Occipital lobe (tissue), 2 donors: ENCODE measurements around the gene FCGR2B. TPM values are rescaled to one million over a fixed set of nuclear protein-coding genes. Genes with fewer than 3 reads are reported as not detected.
A peak's percentile ranks its signal among the peaks of the same experiment; 100 is the strongest.
"Not testable (repeated sequence)": the region's sequence is repeated elsewhere in the genome, so short reads cannot be mapped to it uniquely, and the experiment has no call there.

Experiments
- DNase-seq: peaks from one replicate; lab custom pipeline; 2025; lab: John Stamatoyannopoulos, UW
- total RNA-seq: library from RNA; depleted of rRNA; stranded (reverse); fragments of >200 nt; gene quantifications from one replicate; pipeline ENCODE4 v1.2.3, GENCODE V29; 2014

The FCGR2B gene
- total RNA-seq = 0.47 TPM

DNA sequence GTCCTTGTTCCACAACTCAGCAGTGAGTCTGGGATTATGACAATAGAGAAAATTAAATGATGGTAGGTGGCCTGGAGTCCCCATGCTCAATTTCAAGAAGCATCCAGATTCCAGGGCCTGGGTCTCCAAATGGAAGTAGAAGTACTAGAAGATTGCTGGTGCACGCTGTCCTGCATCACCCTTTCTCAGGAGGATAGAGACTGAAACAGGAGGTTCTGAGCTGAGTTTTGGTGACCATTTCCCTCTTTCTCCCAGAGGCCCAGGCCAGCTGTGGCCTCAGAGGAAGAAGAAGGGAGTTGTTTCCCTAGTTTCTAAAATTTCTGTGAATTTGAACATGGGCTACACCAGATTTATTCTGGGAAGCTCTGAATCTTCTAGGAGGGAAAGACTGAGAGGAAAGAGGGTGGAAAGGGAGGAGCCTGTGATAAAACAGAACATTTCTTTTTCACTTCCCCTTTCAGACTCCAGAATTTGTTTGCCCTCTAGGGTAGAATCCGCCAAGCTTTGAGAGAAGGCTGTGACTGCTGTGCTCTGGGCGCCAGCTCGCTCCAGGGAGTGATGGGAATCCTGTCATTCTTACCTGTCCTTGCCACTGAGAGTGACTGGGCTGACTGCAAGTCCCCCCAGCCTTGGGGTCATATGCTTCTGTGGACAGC, at the start of gene FCGR2B:
FCGR2B (plus strand) TSS at position 460 of the 656 bp plus-strand sequence; CDS start at position 559, 99 bp downstream.
- not testable (repeated sequence) for DNase-seq

DNA sequence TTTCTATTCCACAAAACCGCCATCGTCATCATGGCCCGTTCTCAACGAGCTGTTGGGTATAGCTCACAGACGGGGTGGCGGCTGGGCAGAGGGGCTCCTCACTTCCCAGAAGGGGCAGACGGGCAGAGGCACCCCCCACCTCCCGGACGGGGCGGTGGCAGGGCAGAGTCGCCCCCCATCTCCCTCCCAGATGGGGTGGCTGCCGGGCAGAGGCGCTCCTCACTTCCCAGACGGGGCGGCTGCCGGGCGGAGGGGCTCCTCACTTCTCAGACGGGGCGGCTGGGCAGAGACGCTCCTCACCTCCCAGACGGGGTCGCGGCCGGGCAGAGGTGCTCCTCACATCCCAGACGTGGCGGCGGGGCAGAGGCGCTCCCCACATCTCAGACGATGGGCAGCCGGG, 46.5 kb upstream of the FCGR2B start:
- DNase-seq = not testable (repeated sequence)

DNA sequence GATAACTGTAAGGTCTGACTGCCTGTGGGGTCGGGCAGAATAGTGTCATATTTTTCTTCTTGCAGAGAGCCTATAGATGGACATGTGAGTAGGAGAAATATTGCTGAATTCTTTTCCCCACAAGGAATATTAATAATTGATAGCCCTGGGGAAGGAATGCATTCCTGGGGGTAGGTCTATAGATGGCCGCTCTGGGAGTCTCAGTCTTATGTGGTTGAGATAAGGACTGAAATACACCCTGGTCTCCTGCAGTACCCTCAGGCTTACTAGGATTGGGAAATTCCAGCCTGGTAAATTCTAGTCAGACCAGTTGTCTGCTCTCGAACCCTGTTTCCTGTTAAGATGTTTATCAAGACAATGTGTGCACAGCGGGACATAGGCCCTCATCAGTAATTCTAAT, 44.4 kb upstream of the FCGR2B start:
- DNase-seq = not testable (repeated sequence)

DNA sequence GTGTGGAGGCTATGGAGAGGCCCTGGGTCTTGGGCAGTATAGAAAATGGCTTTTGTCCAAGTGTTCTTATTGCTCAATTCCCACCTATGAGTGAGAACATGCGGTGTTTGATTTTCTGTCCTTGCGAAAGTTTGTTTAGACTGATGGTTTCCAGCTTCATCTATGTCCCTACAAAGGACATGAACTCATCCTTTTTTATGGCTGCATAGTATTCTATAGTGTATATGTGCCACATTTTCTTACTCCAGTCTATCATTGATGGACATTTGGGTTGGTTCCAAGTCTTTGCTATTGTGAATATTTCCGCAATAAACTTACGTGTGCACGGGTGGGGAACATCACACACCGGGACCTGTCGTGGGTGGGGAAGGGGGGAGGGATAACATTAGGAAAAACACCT, 42.5 kb upstream of the FCGR2B start:
- not testable (repeated sequence) for DNase-seq

DNA sequence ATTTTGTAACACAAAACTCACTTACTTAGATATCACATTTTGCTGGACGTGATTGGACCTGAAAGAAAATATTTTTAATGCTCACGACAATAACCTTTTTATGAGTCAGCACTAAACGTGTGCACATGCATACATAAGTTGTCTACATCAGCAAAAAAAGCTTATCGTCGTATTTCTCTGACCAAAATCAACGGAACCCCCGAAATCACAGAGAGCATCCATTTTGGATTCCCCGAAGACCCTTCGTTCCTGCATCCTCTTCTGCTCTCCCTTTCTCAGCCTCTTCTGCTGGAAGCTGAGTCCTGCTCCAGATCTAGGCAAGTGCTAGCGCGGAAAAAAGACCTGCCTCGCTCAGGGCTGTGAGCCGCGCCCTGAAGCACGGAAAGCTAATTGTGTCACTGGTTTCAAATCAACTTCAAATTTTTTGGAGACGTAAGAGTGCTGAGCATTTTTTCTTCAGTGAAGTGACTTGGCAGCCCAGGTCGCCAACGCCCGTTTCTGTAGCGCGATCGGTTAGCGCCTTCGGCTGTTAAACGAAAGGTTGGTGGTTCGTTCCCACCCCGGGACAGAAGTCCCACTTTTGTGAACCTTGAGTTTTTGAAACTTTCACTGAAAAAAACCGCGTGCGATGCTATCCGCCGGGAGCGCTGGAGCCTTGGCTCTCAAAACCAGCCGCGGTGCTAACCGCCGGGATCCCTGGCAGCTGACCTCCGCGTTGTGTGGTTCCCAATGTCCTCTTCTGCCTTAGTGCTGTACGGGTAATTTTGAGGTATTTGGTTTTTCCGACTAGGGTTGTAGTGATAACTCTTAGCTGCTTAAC, 41.6 kb upstream of the FCGR2B start:
- DNase-seq = peak; percentile 23

DNA sequence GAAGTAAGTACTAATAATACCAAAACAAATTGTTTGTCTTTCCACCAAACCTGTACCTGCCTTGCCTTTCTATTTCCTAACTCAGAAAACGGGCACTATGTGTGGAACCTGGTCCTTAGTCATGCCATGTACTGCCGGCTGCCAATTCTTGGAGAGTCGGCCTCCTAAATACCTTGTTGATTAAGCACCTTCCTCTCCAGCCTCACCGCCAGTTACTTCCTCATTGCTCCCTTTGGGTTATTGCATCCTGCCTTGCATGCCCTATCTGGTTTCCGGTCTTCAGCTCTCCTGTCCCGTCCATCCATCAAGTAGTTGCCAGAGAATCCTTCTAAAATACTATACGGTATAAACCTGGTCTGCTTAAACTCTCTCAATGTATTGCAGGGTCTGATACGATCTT, 40.9 kb upstream of the FCGR2B start:
- DNase-seq = not testable (repeated sequence)

DNA sequence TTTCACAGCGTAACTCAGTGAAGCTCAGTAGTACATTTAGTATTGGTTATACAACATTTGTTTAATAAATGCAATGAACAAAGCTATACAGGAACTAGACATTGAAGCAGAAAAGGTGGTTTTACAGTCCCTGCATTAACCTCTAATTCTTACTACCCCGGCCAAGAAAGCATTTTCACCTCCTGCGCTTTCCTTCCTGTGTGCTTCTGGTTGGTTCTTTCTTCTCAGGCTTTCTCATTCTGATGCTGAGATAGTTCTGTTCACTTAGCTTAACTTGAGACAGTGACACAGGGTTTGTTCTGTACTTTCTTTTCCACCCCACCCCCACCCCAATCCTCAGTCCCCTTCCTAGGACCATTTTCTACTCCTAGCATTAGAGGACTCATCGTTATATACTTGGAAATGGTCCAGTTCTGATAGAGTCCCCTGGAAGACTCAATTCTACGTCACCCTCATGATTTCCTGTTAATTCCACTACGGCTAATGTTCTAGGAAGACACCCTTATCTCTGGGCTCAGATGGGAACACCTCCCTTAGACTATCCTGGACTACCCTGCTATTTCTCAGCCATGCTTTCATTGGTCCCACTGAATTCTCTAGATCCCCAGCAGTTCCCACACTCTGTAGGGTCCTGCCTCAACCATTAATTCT, 39.4 kb upstream of the FCGR2B start:
- DNase-seq = not testable (repeated sequence)

DNA sequence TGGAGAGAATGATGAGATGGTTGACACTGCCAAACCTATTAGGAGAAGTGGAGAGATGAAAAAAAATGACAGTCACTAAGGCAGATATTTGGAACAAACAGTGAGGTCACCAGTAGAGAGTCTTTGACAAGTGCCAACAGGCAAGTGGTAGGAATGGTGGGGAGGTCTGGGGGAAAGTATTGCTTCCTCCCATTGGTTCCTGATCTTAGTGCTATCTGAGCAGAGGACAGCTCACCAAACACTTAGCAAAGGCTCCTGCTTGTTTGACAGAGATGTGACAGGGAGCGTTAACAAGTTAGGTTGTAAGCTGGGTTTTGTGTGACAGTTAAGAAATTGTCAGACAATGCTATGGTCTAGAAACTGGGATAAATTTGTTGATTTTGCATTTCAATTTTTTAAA, 38.3 kb upstream of the FCGR2B start:
- DNase-seq = not testable (repeated sequence)

DNA sequence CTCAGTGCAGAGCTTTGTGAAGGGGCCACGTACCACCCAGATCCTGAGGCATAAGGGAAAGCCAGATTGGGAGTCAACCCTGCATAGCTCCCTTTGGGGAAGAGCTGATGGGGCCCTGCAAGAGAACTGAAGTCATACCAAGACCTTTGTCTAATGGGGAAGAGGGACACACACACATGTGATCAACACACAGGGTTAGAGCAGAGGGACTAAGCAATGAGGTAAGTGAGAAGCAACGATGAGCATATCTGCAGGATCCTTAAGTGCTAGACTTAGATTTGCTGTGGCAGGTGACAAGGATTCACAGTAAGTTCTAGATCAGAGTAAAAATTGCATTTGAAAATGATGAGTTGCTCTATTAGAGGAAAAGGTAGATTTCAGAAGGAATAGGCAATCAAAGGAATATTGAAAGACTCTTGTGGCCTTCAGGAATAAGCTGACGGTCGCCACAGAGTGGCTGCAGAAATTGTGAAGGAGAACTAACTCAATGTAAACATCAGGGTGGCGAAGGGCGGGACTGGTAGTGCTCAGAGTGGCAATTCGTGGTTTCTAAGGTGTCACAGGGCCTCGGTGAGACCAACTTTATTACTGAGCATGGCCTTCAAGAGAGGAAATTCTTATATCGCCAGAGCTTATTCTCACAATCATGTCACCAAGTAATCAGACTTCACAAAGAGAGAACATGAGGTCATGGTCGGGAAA, 36.3 kb upstream of the FCGR2B start:
- DNase-seq = not testable (repeated sequence)

DNA sequence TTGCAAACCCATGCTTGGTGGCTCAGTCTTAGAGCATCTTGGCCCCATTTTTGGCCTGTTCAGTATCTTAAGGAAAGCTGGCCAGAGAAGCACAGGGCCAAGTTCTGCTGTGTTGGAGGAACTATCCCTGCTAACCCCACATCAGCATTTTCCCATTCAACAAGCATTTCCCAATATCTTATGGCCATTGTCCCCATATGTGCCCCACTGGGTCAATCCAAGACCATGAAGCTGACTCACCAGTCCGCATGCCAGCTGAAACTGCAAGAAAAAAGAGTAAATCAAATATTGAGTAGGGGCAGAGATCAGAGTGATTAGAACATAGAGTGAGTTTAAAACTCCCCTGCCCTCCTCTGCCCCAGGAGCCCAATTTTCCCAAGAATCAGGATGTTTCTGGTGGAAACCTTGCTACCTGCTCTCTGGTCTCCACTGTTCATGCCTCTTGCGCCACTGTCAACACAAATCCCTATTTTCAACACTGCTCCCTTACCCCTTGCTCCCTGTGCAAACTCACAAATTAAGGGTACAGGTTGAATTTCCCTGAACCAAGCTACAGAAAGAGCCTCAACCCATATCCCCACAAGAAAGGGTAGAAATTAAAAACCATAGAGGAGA, 32.7 kb upstream of the FCGR2B start:
- DNase-seq = not testable (repeated sequence)

DNA sequence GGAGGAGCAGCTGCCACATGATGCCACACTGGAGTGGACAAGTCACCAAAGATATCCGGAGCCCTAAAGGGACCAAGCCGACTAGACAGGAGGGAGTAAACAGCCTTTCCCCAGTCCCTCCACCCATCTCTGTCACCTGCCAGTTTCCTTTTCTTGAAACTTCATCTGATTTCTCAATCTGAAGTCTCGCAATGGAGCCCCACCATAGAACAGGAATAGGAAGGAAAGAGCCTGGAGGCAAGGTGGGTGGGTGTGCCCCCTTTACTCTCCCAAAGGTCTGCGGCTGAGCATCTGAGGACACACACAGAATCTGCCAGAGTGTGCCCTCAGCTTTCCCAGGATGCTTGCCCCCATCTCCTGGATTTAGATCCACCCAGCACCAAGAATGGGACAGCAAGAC, 31.9 kb upstream of the FCGR2B start, which contains the start of gene FCGR3B:
FCGR3B (minus strand) TSS at position 101 of the 400 bp plus-strand sequence; CDS start at position 19, 82 bp downstream.
- no peak for DNase-seq

DNA sequence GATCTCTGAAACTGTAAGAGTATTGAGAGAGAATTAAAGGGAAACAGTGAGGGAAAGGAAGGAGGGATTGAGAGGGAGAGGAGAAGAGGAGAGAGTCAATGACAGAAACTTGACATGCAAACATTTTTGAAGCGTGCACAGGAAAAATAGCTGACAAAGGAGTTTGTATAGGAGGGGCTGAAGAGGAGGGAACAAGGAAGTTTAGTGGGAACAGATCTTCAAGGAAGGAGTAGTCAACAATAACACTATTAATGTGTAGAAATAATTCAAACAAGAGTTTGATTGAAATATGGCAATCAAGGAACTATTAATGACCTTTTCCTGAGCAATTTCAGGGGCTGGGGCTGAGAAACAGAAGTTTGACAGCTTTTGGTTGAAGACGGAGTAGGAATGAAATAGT, 27.9 kb upstream of the FCGR2B start:
- DNase-seq = not testable (repeated sequence)

DNA sequence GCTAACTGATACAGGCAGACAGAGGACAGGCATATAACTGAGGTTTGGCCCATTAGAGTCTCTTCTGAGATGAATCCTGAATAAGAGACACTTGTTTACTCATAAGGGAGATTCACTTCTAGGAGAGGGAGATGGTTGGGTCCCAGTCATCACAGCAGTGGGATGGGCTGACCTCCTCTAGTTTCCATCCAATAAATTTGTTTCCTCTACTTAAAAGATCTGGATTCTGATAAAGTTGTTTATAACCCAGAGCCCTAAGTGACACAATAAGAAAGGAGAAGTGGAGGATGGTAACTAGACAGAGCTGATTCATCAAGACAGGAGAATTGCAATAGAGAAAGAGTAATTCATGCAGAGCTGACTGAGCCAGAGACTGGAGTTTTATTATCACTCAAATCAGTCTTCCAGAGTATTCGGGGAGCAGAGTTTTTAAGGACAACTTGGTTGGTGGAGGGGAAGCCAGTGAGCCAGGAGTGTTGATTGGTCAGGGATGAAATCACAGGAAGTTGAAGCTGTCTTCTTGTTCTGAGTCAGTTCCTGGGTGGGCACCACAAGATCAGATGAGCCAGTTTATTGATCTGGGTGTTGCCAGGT, 26.7 kb upstream of the FCGR2B start:
- not testable (repeated sequence) for DNase-seq

DNA sequence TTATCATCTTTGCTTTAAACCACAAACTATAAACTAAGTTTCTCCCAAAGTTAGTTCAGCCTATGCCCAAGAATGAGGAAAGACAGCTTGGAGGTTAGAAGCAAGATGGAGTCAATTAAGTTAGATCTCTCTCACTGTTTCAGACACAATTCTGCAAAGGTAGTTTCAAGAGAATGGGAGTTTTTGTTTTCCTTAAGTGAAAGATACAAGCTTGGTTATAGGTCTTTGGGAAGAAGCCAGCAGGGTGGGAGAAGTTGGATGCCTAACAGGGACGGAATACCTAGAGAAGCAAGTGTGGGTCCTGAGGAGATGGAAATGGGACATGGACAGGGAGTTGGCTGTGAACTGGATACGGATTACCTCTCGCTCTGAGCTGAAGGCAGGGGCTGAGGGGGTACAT, 26.0 kb upstream of the FCGR2B start:
- not testable (repeated sequence) for DNase-seq

DNA sequence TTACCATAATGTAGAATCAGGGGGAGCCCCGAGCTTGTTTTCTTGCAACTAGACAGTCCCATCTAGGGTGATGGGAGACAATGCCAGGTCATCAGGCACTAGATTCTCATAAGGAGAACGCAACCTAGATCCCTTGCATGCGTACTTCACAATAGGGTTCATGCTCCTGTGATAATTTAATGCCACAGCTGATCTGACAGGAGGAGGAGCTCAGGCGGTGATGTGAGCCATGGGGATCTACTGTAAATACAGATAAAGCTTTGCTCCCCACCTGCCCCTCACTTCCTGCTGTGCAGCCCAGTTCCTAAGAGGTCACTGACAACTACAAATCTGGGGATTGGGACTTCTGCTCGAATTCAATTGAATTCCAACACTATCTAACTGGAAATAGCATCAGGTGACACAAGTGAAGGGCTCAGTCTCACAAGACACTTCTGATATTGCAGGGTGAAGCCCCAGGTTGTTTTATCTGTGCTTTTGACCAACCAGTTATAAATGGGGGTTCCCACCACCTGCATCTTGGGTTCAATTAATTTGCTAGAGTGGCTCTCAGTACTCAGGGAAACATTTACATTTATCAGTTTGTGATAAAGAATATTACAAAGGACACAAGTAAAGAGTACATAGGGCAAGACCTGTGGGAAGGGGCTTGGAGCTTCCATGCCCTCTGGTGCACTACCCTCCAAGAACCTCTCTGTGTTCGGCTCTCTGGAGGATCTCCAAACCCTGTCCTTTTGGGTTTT, 24.5 kb upstream of the FCGR2B start:
- not testable (repeated sequence) for DNase-seq

DNA sequence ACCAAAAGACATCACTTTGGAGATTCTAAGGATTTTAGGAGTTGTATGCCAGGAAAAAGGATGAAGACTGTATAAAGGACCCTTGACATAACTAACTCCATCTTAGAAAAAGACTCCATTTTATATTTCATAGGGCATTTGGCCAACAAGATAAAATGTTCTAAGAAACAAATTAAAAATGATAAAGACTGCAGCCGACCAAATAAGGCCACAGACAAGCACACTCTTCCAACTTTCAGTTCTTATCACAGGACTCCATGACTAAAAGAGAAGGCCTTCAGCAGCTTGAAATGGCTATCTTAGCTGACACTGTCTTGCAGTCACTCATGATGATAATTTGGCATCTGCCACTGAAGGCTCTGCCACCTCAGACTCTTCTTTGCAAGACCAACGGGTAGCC, 23.7 kb upstream of the FCGR2B start:
- DNase-seq = not testable (repeated sequence)

DNA sequence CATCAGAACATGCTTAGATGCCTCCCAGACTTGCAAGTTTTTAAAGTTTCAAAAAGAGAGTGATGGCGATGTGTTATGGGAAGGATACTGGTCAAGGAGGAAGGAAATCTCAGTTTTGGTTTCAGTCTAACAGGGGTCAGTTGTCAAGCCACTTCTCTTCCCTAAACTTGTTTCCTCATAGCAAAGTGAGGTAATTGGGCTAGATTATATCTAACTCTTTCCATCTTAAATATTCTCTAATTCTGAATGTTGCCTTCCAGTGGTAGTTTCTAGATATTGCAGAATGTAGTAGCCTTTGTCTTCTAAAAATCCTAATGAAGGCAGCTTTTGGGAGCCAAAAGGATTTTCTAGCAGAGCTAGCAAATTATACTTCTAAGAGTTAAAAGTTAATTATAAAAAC, 20.2 kb upstream of the FCGR2B start:
- DNase-seq = not testable (repeated sequence)

DNA sequence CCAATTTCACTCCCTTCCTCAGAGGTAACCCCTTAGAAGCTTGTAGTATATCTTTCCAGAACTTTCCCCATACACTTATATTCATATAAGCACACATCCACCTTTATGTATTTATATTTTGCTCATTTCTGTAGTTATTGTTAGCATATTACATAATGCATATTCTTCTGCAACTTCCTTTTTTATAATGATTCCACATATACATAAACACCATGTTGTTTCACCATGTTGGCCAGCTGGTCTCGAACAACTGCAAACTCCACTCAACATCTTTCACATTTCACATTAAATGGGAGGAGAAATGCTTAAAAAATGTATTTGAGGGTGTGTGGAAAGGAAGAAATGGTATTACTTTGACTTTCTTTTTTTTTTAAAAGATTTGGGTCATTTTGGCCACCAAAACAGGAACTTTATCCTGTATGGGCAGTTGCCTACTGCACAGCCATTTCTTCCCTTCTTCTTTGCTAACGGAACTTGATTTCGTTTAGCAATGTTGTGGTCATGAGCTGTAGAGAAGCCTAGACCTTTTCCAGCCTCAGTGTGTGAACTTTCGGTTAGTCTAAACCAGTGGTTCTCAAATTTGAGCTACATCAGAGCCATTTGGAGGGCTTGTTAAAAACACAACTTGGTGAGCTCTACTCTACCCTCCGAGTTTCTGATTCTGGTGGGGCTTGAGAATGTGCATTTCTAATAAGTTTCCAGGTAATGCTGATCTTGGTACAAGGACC, 19.3 kb upstream of the FCGR2B start:
- not testable (repeated sequence) for DNase-seq

DNA sequence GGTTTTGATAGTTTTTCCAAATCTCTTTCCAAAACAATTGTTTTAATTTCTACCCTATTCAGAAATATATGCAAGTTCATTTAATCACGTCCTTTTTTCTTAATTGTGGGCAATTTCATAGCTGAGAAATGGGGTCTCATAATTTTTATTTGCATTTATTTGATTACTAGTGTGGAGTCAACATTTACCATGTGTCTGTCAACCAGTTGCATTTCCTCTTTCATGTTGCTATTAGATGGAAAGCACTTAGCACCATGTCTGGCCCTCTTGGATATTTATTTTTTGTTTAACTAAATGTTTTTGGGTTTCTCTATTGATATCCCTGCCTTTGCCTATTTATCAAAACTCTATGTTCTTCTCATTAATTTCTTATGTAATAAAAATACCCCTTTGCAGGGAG, 18.1 kb upstream of the FCGR2B start:
- not testable (repeated sequence) for DNase-seq
